Osteoblast (primary cell): ENCODE results near the gene OPRD1. TPM values are rescaled to one million over a fixed set of nuclear protein-coding genes. Genes with fewer than 3 reads are reported as not detected.

Source experiments
- DNase-seq: peaks from one replicate; pipeline ENCODE4 v3.0.0; 2011; ENCODE audit warnings: low spot score, mixed read lengths; ENCODE audit not compliant: insufficient read length; ENCODE audit errors: missing footprints
- H2AFZ ChIP-seq: 2 replicates; pipeline ENCODE4 v1.6.0; 2011; ENCODE audit warnings: mild to moderate bottlenecking, low read length
- H3K27ac ChIP-seq: 2 replicates; pipeline ENCODE4 v1.5.1; 2011; ENCODE audit warnings: mild to moderate bottlenecking, low read depth, low read length, moderate library complexity
- H3K27me3 ChIP-seq: 2 replicates; pipeline ENCODE4 v1.6.0; 2012; ENCODE audit warnings: mild to moderate bottlenecking, control low read depth, inconsistent platforms, low read length, moderate library complexity; ENCODE audit not compliant: insufficient read depth
- H3K36me3 ChIP-seq: 2 replicates; pipeline ENCODE4 v1.5.1; 2011; ENCODE audit warnings: mild to moderate bottlenecking, low read length, control low read depth, moderate library complexity; ENCODE audit not compliant: insufficient read depth
- H3K4me1 ChIP-seq: 2 replicates; pipeline ENCODE4 v1.5.1; 2011; ENCODE audit warnings: mild to moderate bottlenecking, low read length, control low read depth, moderate library complexity; ENCODE audit not compliant: insufficient read depth
- H3K4me2 ChIP-seq: 2 replicates; pipeline ENCODE4 v1.6.0; 2011; ENCODE audit warnings: mild to moderate bottlenecking, low read length; ENCODE audit not compliant: insufficient read depth
- H3K4me3 ChIP-seq: fragments of 200-600 bp; sonication (generic); 3 replicates; pipeline ENCODE4 v1.5.1; 2012; ENCODE audit warnings: mild to moderate bottlenecking, low read length, inconsistent platforms; ENCODE audit not compliant: insufficient read depth
- H3K79me2 ChIP-seq: 2 replicates; pipeline ENCODE4 v1.6.0; 2012; ENCODE audit warnings: mild to moderate bottlenecking, low read length, control low read depth, inconsistent platforms; ENCODE audit not compliant: insufficient read depth
- H3K9me3 ChIP-seq: 2 replicates; pipeline ENCODE4 v1.5.1; 2011; ENCODE audit warnings: low read depth, low read length, control low read depth
- H4K20me1 ChIP-seq: 2 replicates; pipeline ENCODE4 v1.6.0; 2012; ENCODE audit warnings: mild to moderate bottlenecking, low read length, control low read depth; ENCODE audit not compliant: insufficient read depth
- CTCF ChIP-seq: IDR thresholded peaks from 2 replicates; pipeline ENCODE4 v1.5.1; 2011; ENCODE audit warnings: mild to moderate bottlenecking, low read depth, low read length, moderate library complexity; ENCODE audit errors: extremely low read depth
- total RNA-seq: library from RNA; depleted of rRNA; stranded (reverse); fragments of >200 nt; gene quantifications from 2 replicates; pipeline ENCODE4 v1.2.3, GENCODE V29; 2012

The OPRD1 gene
- total RNA-seq, 1 donor: not detected

- DNase-seq: no peak
- Histone ChIP-seq H3K4me3 (no peak overlapping the region), H2AFZ (no peak overlapping the region), H3K79me2 (no peaks in the 10 kb centered on the region), H4K20me1 (no peaks in the 10 kb centered on the region), H3K9me3 (no peaks in the 10 kb centered on the region), H3K27me3 (no peaks in the 10 kb centered on the region), H3K36me3 (no peaks in the 10 kb centered on the region), H3K4me1 (no peaks in the 10 kb centered on the region), H3K27ac (no peak overlapping the region), H3K4me2 (no peak overlapping the region)
- no peak for TF ChIP-seq CTCF
Measured at GRCh38 chr1:28909198-28909597, 97.2 kb downstream of the OPRD1 start.

- no peak overlapping the region for H2AFZ ChIP-seq
- DNase-seq: no peak
- no peak overlapping the region for H3K27ac ChIP-seq
- no peak overlapping the region for H3K4me2 ChIP-seq
- TF ChIP-seq CTCF: no peak
- H3K79me2 ChIP-seq: no peaks in the 10 kb centered on the region
- no peaks in the 10 kb centered on the region for H3K36me3 ChIP-seq
- no peak overlapping the region for H3K4me3 ChIP-seq
- no peaks in the 10 kb centered on the region for H3K9me3 ChIP-seq
- no peaks in the 10 kb centered on the region for H4K20me1 ChIP-seq
- no peaks in the 10 kb centered on the region for H3K27me3 ChIP-seq
- H3K4me1 ChIP-seq: no peaks in the 10 kb centered on the region
Measured at GRCh38 chr1:28910379-28911115, 98.6 kb downstream of the OPRD1 start.

- Histone ChIP-seq H3K4me1 (no peaks in the 10 kb centered on the region), H4K20me1 (no peaks in the 10 kb centered on the region), H2AFZ (peak overlapping the region; percentile 83), H3K79me2 (no peaks in the 10 kb centered on the region), H3K27ac (no peak overlapping the region), H3K4me2 (peak overlapping the region; percentile 84), H3K27me3 (no peaks in the 10 kb centered on the region), H3K36me3 (no peaks in the 10 kb centered on the region), H3K9me3 (no peaks in the 10 kb centered on the region), H3K4me3 (peak overlapping the region; percentile 73)
- no peak for DNase-seq
- TF ChIP-seq CTCF: no peak
Measured at GRCh38 chr1:28913786-28914227, 101.8 kb downstream of the OPRD1 start.

- H3K27me3 ChIP-seq: no peaks in the 10 kb centered on the region
- no peaks in the 10 kb centered on the region for H3K36me3 ChIP-seq
- peak within 1 kb of the TSS; percentile 83 for H2AFZ ChIP-seq
- H4K20me1 ChIP-seq: no peaks in the 10 kb centered on the region
- peak; percentile 99 for DNase-seq
- peak within 1 kb of the TSS; percentile 84 for H3K4me2 ChIP-seq
- no peak within 1 kb of the TSS for H3K27ac ChIP-seq
- TF ChIP-seq CTCF: no peak
- H3K79me2 ChIP-seq: no peaks in the 10 kb centered on the region
- no peaks in the 10 kb centered on the region for H3K4me1 ChIP-seq
- no peaks in the 10 kb centered on the region for H3K9me3 ChIP-seq
- peak within 1 kb of the TSS; percentile 73 for H3K4me3 ChIP-seq
Measured at GRCh38 chr1:28914228-28915030, 102.5 kb downstream of the OPRD1 start, which contains the start of gene EPB41. EPB41 (plus strand) TSS chr1:28914569; CDS start chr1:28987438, 72,869 bp downstream.
